ENCODE results near the gene LRRC8A. TPM values are rescaled to one million over a fixed set of nuclear protein-coding genes. Genes with fewer than 3 reads are reported as not detected.
A peak's percentile ranks its signal among the peaks of the same experiment; 100 is the strongest.
"Not testable (repeated sequence)": the region's sequence is repeated elsewhere in the genome, so short reads cannot be mapped to it uniquely, and the experiment has no call there.

LRRC8A gene
- total RNA-seq, 1 experiment from 2014 or later = 21.7 TPM

- DNase-seq (ENCODE audit: extremely low read depth, low read depth) = no peak
Observed at GRCh38 chr9:128947277-128947526, 65.3 kb downstream of the LRRC8A start.

GRCh38 chr9:128947527-128948301 lies 65.8 kb downstream of the LRRC8A start, which contains the start of the genes DOLK and NUP188:
DOLK (minus strand) TSS chr9:128947603; CDS start chr9:128947303, 300 bp downstream.
NUP188 (plus strand) TSS chr9:128947699; CDS start chr9:128947720, 21 bp downstream.
- DNase-seq (ENCODE audit: extremely low read depth, low read depth) = peak; percentile 91

GRCh38 chr9:128961403-128961802 lies 79.5 kb downstream of the LRRC8A start:
- DNase-seq (ENCODE audit: extremely low read depth, low read depth) = not testable (repeated sequence)

Other genes starting within 250 kb of the LRRC8A start
- gene DYNC2I2, start 225.3 kb upstream of the LRRC8A start, total RNA-seq (2014; rRNA removed; shearing (Covaris generic)) = 77.5 and 97.9 TPM in 2 replicates
- 863 and 882 TPM in 2 replicates for gene SET, start 192.9 kb upstream of the LRRC8A start, total RNA-seq (2014; rRNA removed; shearing (Covaris generic))
- 5.9 and 7.4 TPM in 2 replicates for gene PKN3, start 179.6 kb upstream of the LRRC8A start, total RNA-seq (2014; rRNA removed; shearing (Covaris generic))
- gene ZDHHC12, start 158.0 kb upstream of the LRRC8A start, total RNA-seq (2014; rRNA removed; shearing (Covaris generic)) = 17.9 and 22.4 TPM in 2 replicates
- 12.5 and 12.6 TPM in 2 replicates for gene ZER1, start 110.2 kb upstream of the LRRC8A start, total RNA-seq (2014; rRNA removed; shearing (Covaris generic))
- 12.9 and 13.5 TPM in 2 replicates for gene TBC1D13, start 94.9 kb upstream of the LRRC8A start, total RNA-seq (2014; rRNA removed; shearing (Covaris generic))
- 27.2 and 34.9 TPM in 2 replicates for gene ENDOG, start 63.6 kb upstream of the LRRC8A start, total RNA-seq (2014; rRNA removed; shearing (Covaris generic))
- gene SPOUT1, start 52.3 kb upstream of the LRRC8A start, total RNA-seq (2014; rRNA removed; shearing (Covaris generic)) = 21.1 and 22.1 TPM in 2 replicates
- 11.7 and 11.8 TPM in 2 replicates for gene KYAT1, start 183 bp upstream of the LRRC8A start, total RNA-seq (2014; rRNA removed; shearing (Covaris generic))
- not detected in 2 replicates for gene PHYHD1, start 38.8 kb downstream of the LRRC8A start, total RNA-seq (2014; rRNA removed; shearing (Covaris generic))
- gene DOLK, start 65.5 kb downstream of the LRRC8A start, total RNA-seq (2014; rRNA removed; shearing (Covaris generic)) = 18.3 and 20.6 TPM in 2 replicates
- gene NUP188, start 65.6 kb downstream of the LRRC8A start, total RNA-seq (2014; rRNA removed; shearing (Covaris generic)) = 42.5 and 47.7 TPM in 2 replicates
- 26.9 and 28.9 TPM in 2 replicates for gene SH3GLB2, start 146.2 kb downstream of the LRRC8A start, total RNA-seq (2014; rRNA removed; shearing (Covaris generic))
- gene MIGA2, start 154.5 kb downstream of the LRRC8A start, total RNA-seq (2014; rRNA removed; shearing (Covaris generic)) = 10.2 and 15.6 TPM in 2 replicates
- gene DOLPP1, start 199.0 kb downstream of the LRRC8A start, total RNA-seq (2014; rRNA removed; shearing (Covaris generic)) = 13.4 and 17.1 TPM in 2 replicates
- 27.2 and 32.5 TPM in 2 replicates for gene CRAT, start 228.7 kb downstream of the LRRC8A start, total RNA-seq (2014; rRNA removed; shearing (Covaris generic))
- gene PTPA, start 229.3 kb downstream of the LRRC8A start, total RNA-seq (2014; rRNA removed; shearing (Covaris generic)) = 82.9 and 88.2 TPM in 2 replicates

All from NCI-H460 (cell line).